Thyroid gland (tissue), 4 donors: Measurements from ENCODE around the gene TSPAN9.

Experiments used
- CTCF ChIP-seq, 6 experiments: fragments of 200-600 bp in 3 of 6; fragments of 450-650 bp in 3 of 6; sonication (generic) in 3 of 6; IDR thresholded peaks; one replicate each; pipeline ENCODE4 v1.5.1; 2016 to 2019; ENCODE audit warnings: antibody characterized with exemption in 6 of 6, mild to moderate bottlenecking in 2 of 6, inconsistent platforms in 1 of 6, moderate library complexity in 1 of 6
- POLR2A ChIP-seq, 2 donors: fragments of 450-650 bp; IDR thresholded peaks; one replicate each; pipeline ENCODE4 v1.6.1; 2017; ENCODE audit warnings: antibody characterized with exemption in 2 of 2, mild to moderate bottlenecking in 2 of 2, moderate library complexity in 1 of 2

GRCh38 chr12:3102771-3103410, 25.7 kb downstream of the TSPAN9 start:
- TF ChIP-seq CTCF (IDR thresholded peaks at IDR 0.05), result no peak
- TF ChIP-seq POLR2A (IDR thresholded peaks at IDR 0.05), result no peak
